NAMALWA (cell line): ENCODE results near the gene MAB21L4.

Experiments
- DNase-seq: peaks from one replicate; pipeline ENCODE4 v3.0.0-alpha.2; 2015; ENCODE audit warnings: low spot score

The MAB21L4 gene

GRCh38 chr2:240925191-240925567 is 29.2 kb upstream of the MAB21L4 start:
- DNase-seq, result peak; percentile 11

- no peak for DNase-seq
Observed at GRCh38 chr2:240922982-240923537, 27.1 kb upstream of the MAB21L4 start.

- no peak for DNase-seq
Observed at GRCh38 chr2:240922245-240922981, 26.5 kb upstream of the MAB21L4 start.

- no peak for DNase-seq
Observed at GRCh38 chr2:240921995-240922244, 26.0 kb upstream of the MAB21L4 start.

GRCh38 chr2:240921311-240921994 is 25.5 kb upstream of the MAB21L4 start:
- no peak for DNase-seq

GRCh38 chr2:240920783-240921231 is 24.9 kb upstream of the MAB21L4 start:
- DNase-seq, result no peak

- DNase-seq, result no peak
Observed at GRCh38 chr2:240919786-240920782, 24.1 kb upstream of the MAB21L4 start.

- no peak for DNase-seq
Observed at GRCh38 chr2:240919161-240919781, 23.3 kb upstream of the MAB21L4 start.

- no peak for DNase-seq
Observed at GRCh38 chr2:240918258-240919091, 22.5 kb upstream of the MAB21L4 start.

- no peak for DNase-seq
Observed at GRCh38 chr2:240917684-240918257, 21.8 kb upstream of the MAB21L4 start.

GRCh38 chr2:240917009-240917683 is 21.2 kb upstream of the MAB21L4 start:
- DNase-seq, result no peak

- DNase-seq, result no peak
Observed at GRCh38 chr2:240916571-240917008, 20.6 kb upstream of the MAB21L4 start.

GRCh38 chr2:240915526-240916341 is 19.8 kb upstream of the MAB21L4 start:
- DNase-seq, result no peak

GRCh38 chr2:240914645-240915525 is 18.9 kb upstream of the MAB21L4 start:
- DNase-seq, result peak; percentile 9

GRCh38 chr2:240913810-240914644 is 18.1 kb upstream of the MAB21L4 start:
- peak; percentile 56 for DNase-seq

GRCh38 chr2:240912878-240913809 is 17.2 kb upstream of the MAB21L4 start:
- no peak for DNase-seq
